ENCODE results near the gene ADAMTSL4.

Gene ADAMTSL4

DNA sequence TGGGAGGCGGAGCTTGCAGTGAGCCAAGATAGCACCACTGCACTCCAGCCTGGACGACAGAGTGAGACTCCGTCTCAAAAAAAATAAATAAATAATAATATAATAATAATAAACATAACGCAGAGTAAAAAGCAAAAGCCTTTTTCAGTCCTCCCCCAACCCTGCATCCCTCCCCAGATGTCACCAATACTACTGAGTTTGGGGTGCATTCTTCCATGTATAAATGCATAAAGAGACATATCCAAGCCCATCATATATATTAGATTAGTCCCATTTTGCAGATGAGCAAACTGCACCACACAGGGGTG is 930 bp upstream of the ADAMTSL4 start:
- TF ChIP-seq ZFX (IDR thresholded peaks at IDR 0.05; ENCODE audit: borderline replicate concordance), result no peak
- TF ChIP-seq, protein P1, sequence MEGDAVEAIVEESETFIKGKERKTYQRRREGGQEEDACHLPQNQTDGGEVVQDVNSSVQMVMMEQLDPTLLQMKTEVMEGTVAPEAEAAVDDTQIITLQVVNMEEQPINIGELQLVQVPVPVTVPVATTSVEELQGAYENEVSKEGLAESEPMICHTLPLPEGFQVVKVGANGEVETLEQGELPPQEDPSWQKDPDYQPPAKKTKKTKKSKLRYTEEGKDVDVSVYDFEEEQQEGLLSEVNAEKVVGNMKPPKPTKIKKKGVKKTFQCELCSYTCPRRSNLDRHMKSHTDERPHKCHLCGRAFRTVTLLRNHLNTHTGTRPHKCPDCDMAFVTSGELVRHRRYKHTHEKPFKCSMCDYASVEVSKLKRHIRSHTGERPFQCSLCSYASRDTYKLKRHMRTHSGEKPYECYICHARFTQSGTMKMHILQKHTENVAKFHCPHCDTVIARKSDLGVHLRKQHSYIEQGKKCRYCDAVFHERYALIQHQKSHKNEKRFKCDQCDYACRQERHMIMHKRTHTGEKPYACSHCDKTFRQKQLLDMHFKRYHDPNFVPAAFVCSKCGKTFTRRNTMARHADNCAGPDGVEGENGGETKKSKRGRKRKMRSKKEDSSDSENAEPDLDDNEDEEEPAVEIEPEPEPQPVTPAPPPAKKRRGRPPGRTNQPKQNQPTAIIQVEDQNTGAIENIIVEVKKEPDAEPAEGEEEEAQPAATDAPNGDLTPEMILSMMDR (IDR thresholded peaks at IDR 0.05), result no peak
- peak overlapping the region; percentile 66 for H3K27ac ChIP-seq

DNA sequence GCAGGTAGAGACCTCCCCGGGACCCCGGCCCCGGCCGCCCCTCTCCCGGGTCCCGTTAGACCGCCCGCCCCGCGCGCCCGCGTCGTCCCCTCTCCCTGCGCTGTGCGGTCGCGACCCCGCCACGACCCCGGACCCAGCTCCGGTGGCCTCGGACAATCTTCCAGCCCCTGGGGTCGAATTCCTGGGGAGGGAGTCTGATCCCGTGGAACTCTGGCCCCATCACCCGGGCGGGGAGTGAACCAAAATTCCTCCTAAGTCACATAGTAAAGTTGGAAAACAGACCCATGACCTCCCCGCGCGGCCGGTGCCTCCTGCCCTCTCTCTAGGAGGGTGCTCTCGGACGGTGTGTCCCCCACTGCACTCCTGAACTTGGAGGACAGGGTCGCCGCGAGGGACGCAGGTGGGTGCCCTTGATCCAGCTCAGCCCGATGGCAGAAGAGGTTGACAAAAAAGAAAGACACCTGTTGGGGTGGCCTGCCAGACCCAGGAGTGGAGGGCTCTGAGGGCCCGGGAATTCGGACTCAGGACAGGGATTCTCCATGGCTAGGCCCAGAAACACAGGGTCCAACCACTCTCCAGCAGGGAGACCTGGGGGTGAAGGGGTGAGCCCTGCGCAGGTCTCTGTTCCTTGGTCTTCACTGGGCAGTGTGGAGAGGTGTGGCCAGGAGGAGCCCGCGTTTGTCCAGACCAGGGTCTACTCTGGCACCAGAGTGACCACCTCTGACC is 451 bp downstream of the ADAMTSL4 start:
- H3K27ac ChIP-seq, result peak overlapping the region; percentile 66; the same call in 1 of the 2 replicates

DNA sequence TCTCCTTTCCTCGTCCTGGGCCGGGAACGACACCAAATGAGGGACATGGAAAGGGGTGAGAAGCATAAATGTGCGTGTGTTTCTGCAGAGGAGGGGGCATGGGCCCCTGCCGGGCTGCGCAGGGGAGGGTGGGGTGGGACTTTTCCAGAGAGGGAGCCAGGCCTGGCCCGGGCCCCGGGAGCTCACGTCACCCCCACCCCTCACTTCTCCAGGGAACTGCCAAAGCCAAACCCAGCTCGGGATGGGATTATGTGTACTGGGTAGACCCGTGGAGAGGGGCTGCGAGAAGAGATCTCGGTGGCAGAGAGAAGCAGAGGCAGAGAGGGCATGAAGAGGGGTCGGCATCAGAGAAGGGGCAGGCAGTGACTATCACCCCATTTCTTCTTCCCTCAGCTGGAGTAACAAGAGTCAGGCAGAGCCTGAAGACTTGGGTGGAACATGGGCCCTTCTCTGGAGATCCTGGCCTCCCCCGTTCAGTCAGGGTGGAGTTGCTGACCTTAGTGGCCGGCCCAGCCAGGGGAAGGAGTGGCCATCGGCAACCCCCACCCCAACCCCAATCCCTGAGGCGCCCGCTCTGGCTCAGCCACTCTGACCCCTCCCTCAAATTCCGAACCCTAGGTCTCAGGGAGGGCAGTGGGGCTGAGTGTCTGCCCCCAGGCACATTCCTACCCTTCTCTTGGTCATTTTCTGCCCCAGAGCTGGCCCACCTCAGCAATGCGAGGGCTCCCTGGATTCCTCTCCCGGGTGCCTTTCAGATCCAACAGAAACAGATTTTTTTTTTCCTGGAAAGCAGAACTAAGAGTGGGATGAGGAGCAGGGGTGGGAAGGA is 1.2 kb downstream of the ADAMTSL4 start:
- no peak overlapping the region for H3K27ac ChIP-seq
- TF ChIP-seq, protein P1 (IDR thresholded peaks at IDR 0.05), result no peak
- TF ChIP-seq ZFX (IDR thresholded peaks at IDR 0.05; ENCODE audit: borderline replicate concordance), result no peak

More for the DNA sequence above, 451 bp downstream of the ADAMTSL4 start:
- TF ChIP-seq ZFX (IDR thresholded peaks at IDR 0.05; ENCODE audit: borderline replicate concordance), result no peak
- TF ChIP-seq, protein P1 (IDR thresholded peaks at IDR 0.05), result no peak

DNA sequence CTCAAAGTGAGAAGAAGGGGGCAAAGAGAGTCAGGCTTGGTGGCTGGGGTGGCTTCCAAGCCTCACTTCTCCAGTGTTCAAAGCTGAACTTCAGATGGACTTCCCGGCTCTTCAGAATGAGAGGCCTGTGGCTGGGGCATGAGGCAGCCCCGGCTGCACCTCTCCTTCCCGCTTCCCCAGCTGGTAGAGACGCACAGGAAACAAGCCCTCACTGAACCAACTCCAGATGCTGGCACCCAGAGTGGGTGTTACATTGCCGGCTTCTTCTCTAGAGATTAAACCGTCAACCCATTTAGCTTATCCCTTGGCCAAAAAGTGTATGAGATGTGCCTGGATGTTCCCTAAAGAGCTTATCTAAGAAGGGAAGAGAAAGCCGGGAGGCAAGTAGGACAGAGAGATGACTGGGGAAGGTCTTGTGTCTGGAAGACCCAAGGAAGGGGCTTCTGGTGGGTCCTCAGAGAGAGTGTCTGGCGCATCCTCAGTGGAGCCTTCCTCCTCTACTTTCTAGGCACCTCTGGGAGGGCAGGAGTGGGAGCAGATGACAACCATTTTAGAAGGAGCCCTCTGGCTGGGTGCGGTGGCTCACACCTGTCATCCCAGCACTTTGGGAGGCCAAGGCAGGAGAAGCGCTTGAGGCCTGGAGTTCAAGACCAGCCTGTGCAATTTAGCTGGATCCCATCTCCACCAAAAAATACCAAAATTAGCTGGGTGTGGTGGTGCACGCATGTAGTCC is 2.0 kb downstream of the ADAMTSL4 start:
- H3K27ac ChIP-seq, result no peak overlapping the region
- no peak for TF ChIP-seq ZFX (IDR thresholded peaks at IDR 0.05; ENCODE audit: borderline replicate concordance)
- TF ChIP-seq, protein P1 (IDR thresholded peaks at IDR 0.05), result no peak

DNA sequence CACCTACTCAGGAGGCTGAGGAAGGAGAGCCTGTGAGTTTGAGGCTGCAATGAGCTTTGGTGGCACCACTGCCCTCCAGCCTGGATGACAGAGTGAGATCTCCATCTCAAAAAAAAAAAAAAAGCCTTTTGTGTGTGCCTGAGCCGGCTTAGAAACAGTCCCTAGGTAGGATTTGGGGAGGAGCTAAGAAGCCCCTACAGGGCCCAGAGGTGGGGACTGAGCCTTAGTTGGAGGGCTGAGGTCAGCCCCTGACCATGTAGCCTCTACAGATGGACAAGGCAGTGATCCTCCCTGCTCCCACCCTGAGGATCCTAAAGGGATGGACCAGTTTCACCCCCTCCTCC is 2.5 kb downstream of the ADAMTSL4 start:
- H3K27ac ChIP-seq, result no peak overlapping the region

DNA sequence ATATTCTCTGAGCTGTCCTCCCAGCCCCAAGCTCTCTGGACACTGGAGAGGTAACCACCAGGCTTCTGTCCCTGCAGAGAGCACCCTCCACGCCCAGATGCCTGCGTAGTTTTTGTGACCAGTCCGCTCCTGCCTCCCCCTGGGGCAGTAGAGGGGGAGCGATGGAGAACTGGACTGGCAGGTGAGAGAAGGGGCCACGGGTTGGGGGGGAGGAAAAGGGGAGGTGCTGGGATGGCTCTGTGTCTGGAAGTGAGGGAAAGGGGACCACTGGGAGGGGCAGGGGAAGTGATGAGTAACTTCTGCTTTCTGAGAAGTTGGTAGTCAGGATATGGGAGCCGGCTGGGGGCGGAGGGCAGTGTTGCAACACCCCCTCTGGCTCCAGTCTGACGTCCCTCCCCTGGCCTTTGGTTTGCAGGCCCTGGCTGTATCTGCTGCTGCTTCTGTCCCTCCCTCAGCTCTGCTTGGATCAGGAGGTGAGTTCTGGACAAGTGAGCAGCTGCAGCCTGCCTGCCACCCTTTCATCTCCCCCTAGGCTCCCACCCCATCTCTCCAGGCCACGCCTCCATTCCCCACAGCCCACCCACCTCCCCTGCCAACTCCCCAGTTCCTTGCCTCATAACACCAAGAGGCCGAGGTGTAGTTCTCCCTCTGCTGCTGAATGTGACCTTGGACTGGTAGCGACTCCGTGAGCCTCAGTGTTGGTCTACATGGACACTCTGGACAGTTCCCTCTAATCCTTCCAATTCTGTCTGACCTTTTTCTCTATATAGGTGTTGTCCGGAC is 3.1 kb downstream of the ADAMTSL4 start:
- no peak overlapping the region for H3K27ac ChIP-seq
- no peak for TF ChIP-seq ZFX (IDR thresholded peaks at IDR 0.05; ENCODE audit: borderline replicate concordance)
- TF ChIP-seq, protein P1 (IDR thresholded peaks at IDR 0.05), result no peak

More for the DNA sequence above, 2.5 kb downstream of the ADAMTSL4 start:
- TF ChIP-seq, protein P1 (IDR thresholded peaks at IDR 0.05), result no peak
- TF ChIP-seq ZFX (IDR thresholded peaks at IDR 0.05; ENCODE audit: borderline replicate concordance), result no peak

All from 22Rv1 (cell line).